WERI-Rb-1 (cell line): ENCODE data around the gene KRT81.

Experiments
- DNase-seq: peaks from one replicate; pipeline ENCODE4 v3.0.0-alpha.2; 2020
- H3K27ac ChIP-seq: fragments of 250-450 bp; sonication (Bioruptor Pico); 2 replicates; pipeline ENCODE4 v1.5.1; 2020; ENCODE audit warnings: mild to moderate bottlenecking, moderate library complexity
- H3K27me3 ChIP-seq: fragments of 250-450 bp; sonication (Bioruptor Pico); 2 replicates; pipeline ENCODE4 v1.5.1; 2021; ENCODE audit warnings: mild to moderate bottlenecking, low read depth, moderate library complexity; ENCODE audit not compliant: insufficient read depth, severe bottlenecking
- H3K36me3 ChIP-seq: fragments of 250-450 bp; sonication (Bioruptor Pico); 2 replicates; pipeline ENCODE4 v1.5.1; 2020; ENCODE audit warnings: mild to moderate bottlenecking, moderate library complexity
- H3K4me3 ChIP-seq: 2 replicates; pipeline ENCODE4 v1.5.1; 2011; ENCODE audit warnings: low read depth, mild to moderate bottlenecking, control low read depth, low read length
- H3K9me3 ChIP-seq: fragments of 250-450 bp; sonication (Bioruptor Pico); 2 replicates; pipeline ENCODE4 v1.5.1; 2021; ENCODE audit warnings: mild to moderate bottlenecking, moderate library complexity; ENCODE audit not compliant: severe bottlenecking
- CTCF ChIP-seq: IDR thresholded peaks from 2 replicates; pipeline ENCODE4 v1.5.1; 2011; ENCODE audit warnings: low read depth, mild to moderate bottlenecking, control low read depth, inconsistent platforms, low read length

The KRT81 gene

GRCh38 chr12:52327052-52327829, 35.9 kb upstream of the KRT81 start:
- Histone ChIP-seq H3K27me3 (peaks cover 14% of the 10 kb centered on the region), H3K27ac (no peak overlapping the region), H3K4me3 (no peak overlapping the region), H3K9me3 (no peaks in the 10 kb centered on the region), H3K36me3 (no peaks in the 10 kb centered on the region)
- peak; percentile 96 for TF ChIP-seq CTCF
- peak; percentile 76 for DNase-seq

- H3K36me3 ChIP-seq: no peaks in the 10 kb centered on the region
- H3K4me3 ChIP-seq: no peak overlapping the region
- no peak for TF ChIP-seq CTCF
- H3K9me3 ChIP-seq: no peaks in the 10 kb centered on the region
- DNase-seq: no peak
- no peak overlapping the region for H3K27ac ChIP-seq
- peaks cover 31% of the 10 kb centered on the region for H3K27me3 ChIP-seq
Observed at GRCh38 chr12:52324153-52324444, 32.8 kb upstream of the KRT81 start.

- Histone ChIP-seq H3K27ac (no peak overlapping the region), H3K4me3 (no peak overlapping the region), H3K9me3 (no peaks in the 10 kb centered on the region), H3K27me3 (peaks cover 31% of the 10 kb centered on the region), H3K36me3 (no peaks in the 10 kb centered on the region)
- DNase-seq: no peak
- TF ChIP-seq CTCF: no peak
Observed at GRCh38 chr12:52323416-52324152, 32.2 kb upstream of the KRT81 start.

- no peak for DNase-seq
- H3K27me3 ChIP-seq: peaks cover 34% of the 10 kb centered on the region
- H3K27ac ChIP-seq: no peak overlapping the region
- no peaks in the 10 kb centered on the region for H3K36me3 ChIP-seq
- no peak overlapping the region for H3K4me3 ChIP-seq
- TF ChIP-seq CTCF: no peak
- H3K9me3 ChIP-seq: no peaks in the 10 kb centered on the region
Observed at GRCh38 chr12:52323001-52323400, 31.7 kb upstream of the KRT81 start.

DNA sequence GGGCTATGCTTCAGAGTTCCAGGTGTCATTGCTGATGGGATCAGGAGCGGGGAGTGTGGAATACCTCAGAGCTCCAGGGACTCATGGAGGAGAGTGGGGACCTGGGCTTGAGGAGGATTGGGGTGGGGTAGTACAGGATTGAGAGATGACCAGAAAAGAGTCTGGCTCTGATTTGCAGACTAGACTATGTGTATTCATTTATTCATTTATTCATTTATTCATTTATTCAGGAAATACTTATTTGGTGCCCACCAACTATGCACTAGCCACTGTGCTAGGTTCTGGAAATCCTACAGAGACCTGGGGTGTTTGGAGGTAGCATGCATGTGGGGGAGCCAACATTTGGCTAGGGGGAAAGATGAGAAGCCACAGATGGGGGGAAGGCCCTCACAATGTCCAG, 30.7 kb upstream of the KRT81 start:
- Histone ChIP-seq H3K36me3 (no peaks in the 10 kb centered on the region), H3K4me3 (no peak overlapping the region), H3K9me3 (no peaks in the 10 kb centered on the region), H3K27ac (no peak overlapping the region), H3K27me3 (peaks cover 30% of the 10 kb centered on the region)
- no peak for DNase-seq
- no peak for TF ChIP-seq CTCF
